Activated CD4-positive, alpha-beta T cell treated with anti-CD3 and anti-CD28 coated beads, Interleukin-2, Interleukin-6, amounts not matched to agents 100 ng/mL and 50 ng/mL, durations not matched to agents 16 hours and 8 hours (primary cell): ENCODE data around the gene ZNF74.
"Not testable (repeated sequence)": the region's sequence is repeated elsewhere in the genome, so short reads cannot be mapped to it uniquely, and the experiment has no call there.

Source experiments
- DNase-seq: peaks from one replicate; pipeline ENCODE4 v3.0.0-alpha.2; 2020

The ZNF74 gene

DNA sequence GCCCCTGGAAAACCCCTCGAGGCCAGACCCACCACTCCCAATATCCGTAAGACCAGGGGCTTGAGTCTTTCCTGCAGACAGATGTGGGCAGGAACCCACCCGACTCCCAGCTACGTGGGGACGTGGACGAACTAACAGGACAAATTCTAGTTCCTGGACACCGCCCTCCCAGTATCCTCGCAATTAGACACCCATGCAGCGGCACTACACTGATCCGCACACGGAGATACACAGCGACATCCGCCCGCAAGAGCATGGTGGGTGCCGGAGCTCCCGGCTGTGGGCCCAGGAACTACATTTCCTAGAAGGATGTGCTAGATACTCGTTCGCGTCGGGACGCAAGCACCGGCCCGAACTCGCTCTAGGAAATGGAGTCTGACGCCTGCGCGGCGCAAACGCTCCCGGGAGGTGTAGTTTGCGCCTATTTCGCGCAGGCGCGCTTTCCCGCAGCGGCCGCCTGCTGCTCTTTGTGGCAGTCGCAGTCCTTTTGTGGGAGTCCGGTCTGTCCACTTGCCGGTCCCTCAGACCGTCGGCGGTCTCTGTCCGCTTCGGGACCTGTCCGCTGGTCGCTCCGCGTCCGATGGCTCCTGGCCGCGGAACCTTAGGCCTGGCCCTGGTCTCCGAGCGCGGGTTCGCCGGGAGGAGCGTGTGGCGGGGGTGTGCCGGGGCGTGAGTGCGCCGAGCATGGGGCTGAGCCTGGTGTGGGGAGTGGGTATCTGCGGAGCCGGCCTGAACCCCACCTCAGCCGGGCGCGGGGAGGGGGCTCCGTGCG is at the start of gene ZNF74:
TSS of gene ZNF74 (plus strand) at position 447 of the 772 bp plus-strand sequence. CDS start 478 bp downstream, outside the sequence.
- peak; percentile 90 for DNase-seq

DNA sequence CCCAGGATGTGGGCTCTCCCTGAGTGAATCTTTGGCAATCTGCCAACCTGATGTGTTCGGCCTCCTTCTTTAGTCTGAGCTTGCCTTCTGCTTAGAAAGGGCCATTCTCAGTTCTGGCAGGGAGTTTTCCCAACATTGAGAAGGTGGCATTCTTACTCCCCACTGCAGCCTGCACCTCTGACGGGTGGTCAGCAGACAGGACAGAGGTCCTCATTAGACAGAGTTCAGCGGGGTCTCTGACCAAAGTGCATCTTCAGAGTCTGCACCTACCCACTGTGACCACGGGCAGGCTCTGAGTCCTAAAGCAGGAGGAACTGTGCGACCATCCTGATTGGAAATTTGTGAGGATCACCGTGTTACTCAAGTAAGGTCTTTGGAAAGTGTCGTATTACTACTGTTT is 47.4 kb upstream of the ZNF74 start:
- not testable (repeated sequence) for DNase-seq

DNA sequence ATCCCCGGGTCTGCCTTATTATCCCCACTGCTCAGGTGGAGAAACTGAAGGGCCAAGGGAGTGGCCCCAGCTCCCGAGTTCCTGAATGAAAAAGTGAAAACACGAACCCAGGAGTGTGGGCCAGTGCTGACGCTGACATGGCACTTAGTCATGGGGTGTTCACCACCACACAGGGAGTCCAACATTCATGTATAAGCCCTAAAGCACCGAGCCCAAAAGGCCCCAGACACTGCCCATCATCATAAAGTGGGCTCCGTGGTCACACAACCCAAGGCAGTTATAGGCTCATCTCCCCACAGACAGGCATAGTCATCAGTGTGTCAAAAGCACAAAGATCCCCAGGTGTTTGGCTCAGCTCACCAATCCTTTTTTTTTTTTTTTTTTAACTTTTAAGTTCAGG is 41.4 kb upstream of the ZNF74 start:
- DNase-seq, result not testable (repeated sequence)

DNA sequence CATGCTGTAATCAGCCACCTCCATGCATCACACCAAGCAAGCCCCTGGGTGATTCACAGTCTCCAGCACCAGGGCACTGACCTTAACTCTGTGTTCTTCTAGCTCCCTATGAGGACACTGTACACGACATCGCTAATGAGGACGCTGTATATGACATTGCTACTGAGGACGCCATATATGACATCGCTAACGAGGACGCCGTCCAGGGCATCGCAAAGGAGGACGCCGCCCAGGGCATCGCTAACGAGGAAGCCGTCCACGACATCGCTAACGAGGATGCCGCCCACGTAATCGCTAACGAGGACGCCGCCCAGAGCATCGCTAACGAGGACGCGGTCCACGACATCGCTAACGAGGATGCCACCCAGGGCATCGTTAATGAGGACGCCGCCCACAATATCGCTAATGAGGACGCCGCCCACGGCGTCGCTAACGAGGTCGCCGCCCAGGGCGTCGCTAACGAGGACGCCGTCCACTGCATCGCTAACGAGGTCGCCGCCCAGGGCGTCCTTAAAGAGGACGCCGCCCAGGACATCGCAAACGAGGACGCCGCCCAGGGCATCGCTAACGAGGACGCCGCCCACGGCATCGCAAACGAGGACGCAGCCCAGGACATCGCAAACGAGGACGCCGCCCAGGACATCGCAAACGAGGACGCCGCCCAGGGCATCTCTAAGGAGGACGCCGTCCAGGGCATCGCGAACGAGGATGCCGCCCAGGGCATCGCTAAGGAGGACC is 39.5 kb upstream of the ZNF74 start:
- DNase-seq, result no peak

DNA sequence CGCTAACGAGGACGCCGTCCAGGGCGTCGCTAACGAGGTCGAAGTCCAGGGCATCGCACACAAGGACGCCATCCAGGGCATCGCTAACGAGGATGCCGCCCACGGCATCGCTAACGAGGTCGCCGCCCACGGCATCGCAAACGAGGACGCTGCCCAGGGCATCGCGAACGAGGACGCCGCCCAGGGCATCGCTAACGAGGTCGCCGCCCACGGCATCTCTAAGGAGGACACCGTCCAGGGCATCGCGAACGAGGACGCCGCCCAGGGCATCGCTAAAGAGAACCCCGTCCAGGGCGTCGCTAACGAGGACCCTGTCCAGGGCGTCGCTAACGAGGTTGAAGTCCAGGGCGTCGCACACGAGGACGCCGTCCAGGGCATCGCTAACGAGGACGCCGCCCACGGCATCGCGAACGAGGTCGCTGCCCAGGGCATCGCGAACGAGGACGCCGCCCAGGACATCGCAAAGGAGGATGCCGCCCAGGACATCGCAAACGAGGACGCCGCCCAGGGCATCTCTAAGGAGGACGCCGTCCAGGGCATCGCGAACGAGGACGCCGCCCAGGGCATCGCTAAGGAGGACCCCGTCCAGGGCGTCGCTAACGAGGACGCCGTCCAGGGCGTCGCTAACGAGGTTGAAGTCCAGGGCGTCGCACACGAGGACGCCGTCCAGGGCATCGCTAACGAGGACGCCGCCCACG is 37.9 kb upstream of the ZNF74 start:
- DNase-seq, result not testable (repeated sequence)

DNA sequence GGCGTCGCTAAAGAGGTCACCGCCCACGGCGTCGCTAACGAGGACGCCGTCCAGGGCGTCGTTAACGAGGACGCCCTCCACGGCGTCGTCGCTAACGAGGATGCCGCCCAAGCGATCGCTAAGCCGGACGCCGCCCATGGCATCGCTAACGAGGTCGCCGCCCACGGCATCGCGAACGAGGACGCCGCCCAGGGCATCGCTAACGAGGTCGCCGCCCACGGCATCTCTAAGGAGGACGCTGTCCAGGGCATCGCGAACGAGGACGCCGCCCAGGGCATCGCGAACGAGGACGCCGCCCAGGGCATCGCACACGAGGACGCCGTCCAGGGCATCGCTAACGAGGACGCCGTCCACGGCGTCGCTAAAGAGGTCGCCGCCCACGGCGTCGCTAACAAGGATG is 37.0 kb upstream of the ZNF74 start:
- not testable (repeated sequence) for DNase-seq

DNA sequence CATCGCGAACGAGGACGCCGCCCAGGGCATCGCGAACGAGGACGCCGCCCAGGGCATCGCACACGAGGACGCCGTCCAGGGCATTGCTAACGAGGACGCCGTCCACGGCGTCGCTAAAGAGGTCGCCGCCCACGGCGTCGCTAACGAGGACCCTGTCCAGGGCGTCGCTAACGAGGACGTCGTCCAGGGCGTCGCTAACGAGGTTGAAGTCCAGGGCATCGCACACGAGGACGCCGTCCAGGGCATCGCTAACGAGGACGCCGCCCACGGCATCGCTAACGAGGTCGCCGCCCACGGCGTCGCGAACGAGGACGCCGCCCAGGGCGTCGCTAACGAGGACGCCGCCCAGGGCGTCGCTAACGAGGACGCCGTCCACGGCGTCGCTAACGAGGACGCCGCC is 36.0 kb upstream of the ZNF74 start:
- not testable (repeated sequence) for DNase-seq

DNA sequence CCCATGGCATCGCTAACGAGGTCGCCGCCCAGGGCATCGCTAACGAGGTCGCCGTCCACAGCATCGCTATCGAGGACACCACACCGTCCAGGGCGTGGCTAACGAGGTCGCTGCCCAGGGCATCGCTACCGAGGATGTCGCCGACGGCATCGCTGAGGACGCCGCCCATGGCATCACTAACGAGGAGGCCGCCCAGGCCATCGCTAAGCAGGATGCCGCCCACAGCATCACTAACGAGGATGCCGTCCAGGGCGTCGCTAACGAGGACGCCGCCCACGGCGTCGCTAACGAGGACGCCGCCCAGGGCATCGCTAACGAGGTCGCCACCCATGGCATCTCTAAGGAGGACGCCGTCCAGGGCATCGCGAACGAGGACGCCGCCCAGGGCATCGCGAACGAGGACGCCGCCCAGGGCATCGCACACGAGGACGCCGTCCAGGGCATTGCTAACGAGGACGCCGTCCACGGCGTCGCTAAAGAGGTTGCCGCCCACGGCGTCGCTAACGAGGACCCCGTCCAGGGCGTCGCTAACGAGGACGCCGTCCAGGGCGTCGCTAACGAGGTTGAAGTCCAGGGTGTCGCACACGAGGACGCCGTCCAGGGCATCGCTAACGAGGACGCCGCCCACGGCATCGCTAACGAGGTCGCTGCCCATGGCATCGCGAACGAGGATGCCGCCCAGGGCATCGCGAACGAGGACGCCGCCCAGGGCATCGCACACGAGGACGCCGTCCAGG is 35.3 kb upstream of the ZNF74 start:
- not testable (repeated sequence) for DNase-seq

DNA sequence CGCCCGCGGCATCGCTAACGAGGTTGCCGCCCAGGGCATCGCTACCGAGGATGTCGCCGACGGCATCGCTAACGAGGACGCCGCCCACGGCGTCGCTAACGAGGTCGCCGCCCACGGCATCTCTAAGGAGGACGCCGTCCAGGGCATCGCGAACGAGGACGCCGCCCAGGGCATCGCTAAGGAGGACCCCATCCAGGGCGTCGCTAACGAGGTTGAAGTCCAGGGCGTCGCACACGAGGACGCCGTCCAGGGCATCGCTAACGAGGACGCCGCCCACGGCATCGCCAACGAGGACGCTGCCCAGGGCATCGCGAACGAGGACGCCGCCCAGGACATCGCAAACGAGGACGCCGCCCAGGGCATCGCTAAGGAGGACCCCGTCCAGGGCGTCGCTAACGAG is 33.7 kb upstream of the ZNF74 start:
- not testable (repeated sequence) for DNase-seq

DNA sequence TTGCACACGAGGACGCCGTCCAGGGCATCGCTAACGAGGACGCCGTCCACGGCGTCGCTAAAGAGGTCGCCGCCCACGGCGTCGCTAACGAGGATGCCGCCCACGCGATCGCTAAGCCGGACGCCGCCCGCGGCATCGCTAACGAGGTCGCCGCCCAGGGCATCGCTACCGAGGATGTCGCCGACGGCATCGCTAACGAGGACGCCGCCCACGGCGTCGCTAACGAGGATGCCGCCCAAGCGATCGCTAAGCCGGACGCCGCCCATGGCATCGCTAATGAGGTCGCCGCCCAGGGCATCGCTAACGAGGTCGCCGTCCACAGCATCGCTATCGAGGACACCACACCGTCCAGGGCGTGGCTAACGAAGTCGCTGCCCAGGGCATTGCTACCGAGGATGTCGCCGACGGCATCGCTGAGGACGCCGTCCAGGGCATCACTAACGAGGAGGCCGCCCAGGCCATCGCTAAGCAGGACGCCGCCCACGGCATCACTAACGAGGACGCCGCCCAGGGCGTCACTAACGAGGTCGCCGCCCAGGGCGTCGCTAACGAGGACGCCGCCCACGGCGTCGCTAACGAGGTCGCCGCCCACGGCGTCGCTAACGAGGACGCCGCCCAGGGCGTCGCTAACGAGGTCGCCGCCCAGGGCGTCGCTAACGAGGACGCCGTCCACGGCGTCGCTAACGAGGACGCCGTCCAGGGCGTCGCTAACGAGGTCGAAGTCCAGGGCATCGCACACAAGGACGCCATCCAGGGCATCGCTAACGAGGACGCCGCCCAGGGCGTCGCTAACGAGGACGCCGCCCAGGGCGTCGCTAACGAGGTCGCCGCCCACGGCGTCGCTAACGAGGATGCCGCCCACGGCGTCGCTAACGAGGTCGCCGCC is 32.8 kb upstream of the ZNF74 start:
- not testable (repeated sequence) for DNase-seq

DNA sequence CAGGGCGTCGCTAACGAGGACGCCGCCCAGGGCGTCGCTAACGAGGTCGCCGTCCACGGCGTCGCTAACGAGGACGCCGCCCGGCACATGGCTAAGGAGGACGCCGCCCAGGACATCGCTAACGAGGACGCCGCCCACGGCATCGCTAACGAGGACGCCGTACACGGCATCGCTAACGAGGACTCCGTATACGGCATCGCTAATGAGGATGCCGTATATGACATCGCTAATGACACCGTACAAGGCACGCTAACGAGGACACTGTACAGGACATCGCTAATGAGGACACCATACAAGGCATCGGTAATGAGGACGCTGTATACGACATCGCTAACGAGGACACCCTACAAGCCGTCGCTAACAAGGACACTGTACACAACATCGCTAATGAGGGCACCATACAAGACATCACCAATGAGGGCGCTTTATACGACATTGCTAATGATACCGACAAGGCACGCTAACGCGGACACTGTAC is 32.2 kb upstream of the ZNF74 start:
- not testable (repeated sequence) for DNase-seq

DNA sequence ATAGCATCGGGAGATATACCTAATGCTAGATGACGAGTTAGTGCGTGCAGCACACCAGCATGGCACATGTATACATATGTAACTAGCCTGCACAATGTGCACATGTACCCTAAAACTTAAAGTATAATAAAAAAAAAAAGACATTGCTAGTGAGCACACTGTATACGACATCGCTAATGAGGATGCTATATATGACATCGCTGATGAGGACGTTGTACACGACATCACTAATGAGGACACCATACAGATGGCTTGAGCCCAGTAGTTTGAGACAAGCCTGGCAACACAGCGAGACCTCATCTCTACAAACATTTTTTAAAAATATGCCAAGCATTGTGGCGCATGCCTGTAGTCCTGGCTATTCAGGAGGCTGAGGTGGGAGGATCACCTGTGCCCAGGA is 31.5 kb upstream of the ZNF74 start:
- not testable (repeated sequence) for DNase-seq

DNA sequence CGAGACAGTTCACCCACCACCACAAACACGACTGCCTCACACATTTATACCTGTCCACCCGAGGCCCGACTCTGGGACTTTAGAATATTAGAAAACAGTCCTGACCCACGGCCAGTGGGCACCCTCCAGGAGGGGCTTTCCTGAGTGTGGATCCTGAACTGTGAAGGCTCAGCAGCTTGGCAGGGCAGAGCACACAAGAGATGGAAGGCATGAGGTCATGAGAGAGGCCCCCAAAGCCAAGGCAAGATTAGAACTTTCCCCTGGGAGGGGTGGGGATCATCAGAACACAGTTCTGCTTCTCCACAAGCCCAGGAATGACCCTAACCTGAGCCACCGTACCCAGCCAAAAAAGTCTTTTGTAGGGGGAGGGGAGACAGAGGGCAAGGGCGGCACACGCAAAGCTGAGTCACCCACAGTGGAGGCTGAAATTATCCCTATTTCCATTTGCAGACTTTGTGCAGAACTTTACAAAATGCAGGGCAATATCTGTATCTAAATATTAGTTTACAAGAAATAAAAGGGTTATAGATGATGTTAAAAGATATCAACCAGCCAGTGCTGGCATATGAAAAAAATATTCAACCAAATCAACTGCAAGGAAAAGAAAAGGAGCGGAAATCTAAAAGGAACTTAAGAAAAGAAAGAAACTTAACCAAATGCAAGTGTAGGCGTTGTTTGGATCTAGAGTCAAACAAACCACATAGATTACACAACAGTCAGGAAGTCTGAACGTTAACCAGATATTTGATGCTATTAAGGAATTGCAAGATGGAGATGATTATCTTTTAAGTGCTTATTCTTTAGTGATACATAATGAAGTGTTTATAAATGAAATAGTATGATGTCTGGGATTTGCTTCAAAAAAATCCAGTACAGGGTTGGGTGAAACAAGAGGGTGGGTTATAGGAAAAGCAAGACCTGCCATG is 29.4 kb upstream of the ZNF74 start:
- not testable (repeated sequence) for DNase-seq

DNA sequence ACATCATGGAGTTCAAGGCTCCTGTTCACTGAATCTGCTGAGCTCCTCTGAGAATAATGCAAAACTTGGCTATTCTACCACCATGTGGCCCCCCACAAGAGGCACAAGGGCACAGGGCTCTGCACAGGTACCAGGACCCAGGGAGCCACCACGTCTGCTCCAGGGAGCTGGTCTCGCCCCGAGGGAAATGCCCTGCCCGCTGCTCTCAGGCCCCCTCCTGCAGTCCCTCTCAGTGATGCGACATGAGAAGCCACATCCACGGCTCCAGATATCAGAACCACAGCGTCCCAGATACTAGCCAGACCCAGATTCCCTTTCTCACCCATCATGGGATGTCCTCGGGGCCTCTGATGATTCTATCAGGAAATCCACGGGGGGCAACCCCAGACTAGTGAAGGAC is 27.1 kb upstream of the ZNF74 start:
- not testable (repeated sequence) for DNase-seq

DNA sequence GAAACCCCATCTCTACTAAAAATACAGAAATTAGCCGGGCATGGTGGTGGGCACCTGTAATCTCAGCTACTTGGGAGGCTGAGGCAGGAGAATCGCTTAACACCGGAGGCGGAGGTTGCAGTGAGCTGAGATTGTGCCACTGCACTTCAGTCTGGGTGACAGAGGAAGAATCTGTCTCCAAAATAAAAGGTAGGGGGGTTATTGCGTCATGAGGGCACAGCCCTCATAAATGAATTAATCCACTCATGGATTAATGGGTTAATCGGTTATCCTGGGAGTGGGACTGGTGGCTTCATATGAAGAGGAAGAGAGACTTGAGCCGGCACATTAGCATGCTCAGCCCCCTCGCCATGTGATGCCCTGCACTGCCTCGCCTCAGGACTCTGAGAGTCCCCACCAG is 25.1 kb upstream of the ZNF74 start:
- DNase-seq, result not testable (repeated sequence)

DNA sequence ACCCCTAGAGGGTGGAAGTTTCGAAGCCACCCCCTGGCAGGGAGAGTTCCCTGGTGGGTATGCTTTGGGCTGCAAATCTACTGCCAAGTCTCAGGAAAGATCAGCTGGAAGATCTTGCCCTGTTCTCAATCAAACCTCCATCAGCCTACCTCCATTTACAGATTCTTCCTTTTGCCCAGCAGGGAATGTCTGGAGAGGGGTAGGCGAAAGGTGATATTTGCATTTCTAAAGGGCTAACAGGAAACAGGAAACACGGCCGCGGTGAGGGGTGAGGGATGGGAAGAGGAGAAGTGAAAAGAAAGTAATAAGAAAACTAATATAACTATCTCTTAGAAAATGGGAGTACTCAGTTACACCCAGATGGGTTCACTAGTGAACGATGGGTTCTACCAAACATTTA is 22.3 kb upstream of the ZNF74 start:
- not testable (repeated sequence) for DNase-seq

DNA sequence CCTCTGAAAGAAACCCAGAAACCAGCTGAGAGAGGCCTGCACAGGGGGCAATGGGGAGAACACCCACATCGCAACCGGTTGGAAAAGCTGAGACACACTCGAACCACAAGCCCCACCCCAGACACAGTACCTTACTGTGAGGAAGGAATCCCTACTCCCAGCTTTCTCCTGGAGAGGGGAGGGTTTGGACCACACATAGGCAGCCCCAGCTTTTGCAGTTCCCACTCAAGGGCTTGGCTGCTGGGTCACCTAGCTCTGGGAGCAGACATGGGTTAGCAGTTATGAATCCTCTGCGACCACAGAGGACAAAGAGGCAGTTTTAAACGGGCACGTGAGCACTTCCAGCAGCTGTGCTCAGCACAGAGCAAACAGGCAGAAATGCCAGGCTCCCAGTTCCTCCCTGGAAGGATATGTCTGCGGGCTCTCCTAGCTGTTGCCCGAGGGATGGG is 21.5 kb upstream of the ZNF74 start:
- not testable (repeated sequence) for DNase-seq

DNA sequence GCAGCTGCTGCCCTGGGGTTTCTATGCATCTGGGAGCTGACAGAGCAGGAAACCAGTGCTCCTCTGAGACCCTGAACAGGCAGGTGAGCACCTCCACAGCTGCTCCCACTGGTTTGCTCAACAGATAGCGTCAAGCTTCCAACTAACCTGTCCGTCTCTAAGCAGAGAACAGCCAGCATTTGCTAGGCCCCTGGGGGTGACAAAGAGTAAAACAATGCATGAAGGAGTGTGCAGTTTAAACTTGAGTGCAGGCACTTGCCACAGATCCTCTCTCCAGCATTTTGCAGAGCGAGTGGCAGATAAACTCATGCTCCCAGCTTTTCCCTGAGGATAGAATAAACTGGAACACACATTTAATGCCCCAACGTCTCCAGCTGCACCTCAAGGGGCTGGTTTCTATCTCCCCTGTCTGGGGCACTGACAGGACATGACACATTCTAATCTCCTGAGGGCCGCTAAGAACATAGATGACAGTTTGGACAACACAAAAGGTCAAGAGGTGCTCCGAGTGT is 20.7 kb upstream of the ZNF74 start:
- not testable (repeated sequence) for DNase-seq

DNA sequence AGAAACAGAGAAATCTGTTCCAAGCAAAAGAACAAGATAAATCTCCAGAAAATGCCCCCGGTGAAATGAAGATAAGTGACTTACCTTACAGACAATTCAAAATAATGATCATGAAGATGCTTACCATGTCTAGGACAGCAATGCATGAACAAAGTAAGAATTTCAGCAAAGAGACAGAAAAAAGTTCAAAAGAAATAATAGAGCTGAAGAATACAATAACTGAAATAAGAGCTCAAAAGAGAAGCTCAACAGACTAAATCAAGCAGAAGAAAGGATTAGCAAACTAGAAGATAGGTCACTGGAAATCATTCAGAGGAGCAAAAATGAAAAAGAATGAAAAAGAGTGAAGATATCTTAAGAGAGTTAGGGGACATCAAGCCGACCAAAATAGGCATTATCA is 19.8 kb upstream of the ZNF74 start:
- not testable (repeated sequence) for DNase-seq

DNA sequence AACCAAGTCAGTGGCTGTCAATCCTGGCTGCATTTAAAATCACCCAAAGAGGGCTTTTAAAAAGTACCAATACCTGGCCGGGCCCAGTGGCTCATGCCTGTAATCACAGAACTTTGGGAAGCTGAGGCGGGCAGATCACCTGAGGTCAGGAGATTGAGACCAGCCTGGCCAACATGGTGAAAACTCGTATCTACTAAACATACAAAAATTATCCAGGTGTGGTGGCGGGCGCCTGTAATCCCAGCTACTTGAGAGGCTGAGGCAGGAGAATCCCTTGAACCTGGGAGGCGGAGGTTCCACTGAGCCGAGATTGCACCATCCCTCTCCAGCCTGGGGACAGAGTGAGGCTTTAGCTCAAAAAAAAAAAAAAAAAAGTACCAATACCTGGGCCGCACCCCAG is 17.7 kb upstream of the ZNF74 start:
- DNase-seq, result not testable (repeated sequence)
